LNCAP (cell line): Measurements from ENCODE around the gene C1orf56.

ENCODE experiments used
- CTCF ChIP-seq: fragments of 450-650 bp; IDR thresholded peaks from 2 replicates; pipeline ENCODE4 v1.5.1; 2017; ENCODE audit warnings: mild to moderate bottlenecking

The C1orf56 gene

GRCh38 chr1:151010346-151010726, 37.2 kb upstream of the C1orf56 start:
- no peak for TF ChIP-seq CTCF

DNA sequence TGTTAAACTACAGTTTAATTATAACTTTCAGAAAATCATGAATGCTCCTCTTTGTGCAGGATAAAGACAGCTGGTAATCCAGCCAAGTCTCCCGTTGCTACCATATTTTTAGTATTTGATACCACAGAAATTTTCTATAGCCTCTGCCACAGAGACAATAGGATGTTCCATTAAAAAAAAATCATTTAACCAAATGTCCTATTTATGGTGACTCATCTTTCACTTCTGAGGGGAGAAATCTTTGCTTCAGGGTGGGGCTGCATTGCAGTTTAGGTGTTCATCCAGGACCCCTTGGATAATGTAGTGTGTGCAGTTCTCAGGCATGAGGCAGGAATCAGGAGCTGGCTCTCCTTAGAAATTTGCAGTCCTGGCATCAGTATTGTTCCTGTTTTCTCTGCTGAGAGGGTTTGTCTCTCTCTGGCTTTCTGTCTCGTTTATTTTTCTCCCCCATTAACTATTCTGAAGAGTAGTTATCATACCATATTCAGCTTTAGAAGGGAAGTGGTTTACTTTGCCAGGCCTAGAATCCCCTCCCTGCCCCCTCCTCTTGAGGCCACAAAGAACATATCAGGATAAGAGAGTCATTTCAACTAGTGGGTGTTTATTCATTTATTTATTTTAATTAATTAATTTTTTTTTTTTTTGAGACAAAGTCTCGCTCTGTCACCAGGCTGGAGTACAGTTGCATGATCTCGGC, 36.2 kb upstream of the C1orf56 start:
- no peak for TF ChIP-seq CTCF

- no peak for TF ChIP-seq CTCF
Measured at GRCh38 chr1:151012684-151013471, 34.7 kb upstream of the C1orf56 start.

DNA sequence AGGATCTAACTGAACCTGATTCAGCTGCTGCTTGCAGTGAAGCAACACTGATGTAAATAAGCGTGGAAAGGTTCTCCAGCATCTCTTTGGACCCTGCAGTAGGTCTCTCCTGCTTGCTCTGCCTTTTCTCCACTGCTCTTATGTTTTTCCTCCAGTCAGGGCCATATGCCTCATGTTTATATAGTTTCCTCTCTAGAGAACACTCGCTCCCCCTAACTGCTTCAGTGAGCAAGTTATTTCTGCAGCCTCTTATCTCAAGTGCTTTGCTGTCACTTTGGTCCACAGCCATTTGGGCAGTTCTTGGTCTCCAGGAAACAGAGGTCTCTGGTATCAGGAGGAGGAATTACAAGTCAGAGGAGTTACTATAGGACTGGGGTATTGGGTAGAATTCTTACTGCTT, 34.0 kb upstream of the C1orf56 start:
- no peak for TF ChIP-seq CTCF

GRCh38 chr1:151024540-151025146, 22.9 kb upstream of the C1orf56 start:
- peak; percentile 80 for TF ChIP-seq CTCF

DNA sequence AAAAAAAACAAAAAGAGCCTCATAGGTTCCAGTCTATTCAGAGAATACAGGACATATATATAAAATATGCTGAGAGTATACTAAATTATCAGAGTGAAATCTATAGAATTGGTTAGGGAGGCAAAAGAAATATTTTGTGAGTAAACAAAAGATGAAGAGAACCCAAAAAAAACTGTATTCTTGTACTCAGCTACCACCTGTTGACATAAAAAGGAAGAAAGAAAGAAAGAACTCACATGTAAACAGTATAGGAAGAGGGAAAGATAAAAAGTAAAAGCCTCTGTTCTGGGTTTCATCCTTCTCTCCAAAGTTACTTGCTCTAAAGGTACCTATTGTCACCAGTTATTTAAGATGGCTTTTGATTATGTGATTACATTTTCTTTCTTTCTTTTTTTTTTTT, 21.1 kb upstream of the C1orf56 start:
- no peak for TF ChIP-seq CTCF

DNA sequence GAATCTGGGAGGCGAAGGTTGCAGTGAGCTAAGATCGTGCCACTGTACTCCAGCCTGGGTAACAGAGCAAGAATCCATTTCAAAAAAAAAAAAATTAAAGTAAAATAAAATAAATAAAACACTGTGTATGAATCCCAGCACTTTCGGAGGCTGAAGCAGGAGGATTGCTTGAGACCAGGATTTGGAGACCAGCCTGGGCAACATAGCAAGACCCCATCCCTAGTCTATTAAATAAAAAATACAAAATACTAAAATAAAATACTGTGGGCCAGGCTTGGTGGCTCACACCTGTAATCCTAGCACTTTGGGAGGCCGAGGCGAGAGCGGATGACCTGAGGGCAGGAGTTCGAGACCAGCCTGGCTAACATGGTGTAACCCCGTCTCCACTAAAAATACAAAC, 15.4 kb upstream of the C1orf56 start:
- no peak for TF ChIP-seq CTCF
